ENCODE measurements around the gene PIP5KL1.

DNA sequence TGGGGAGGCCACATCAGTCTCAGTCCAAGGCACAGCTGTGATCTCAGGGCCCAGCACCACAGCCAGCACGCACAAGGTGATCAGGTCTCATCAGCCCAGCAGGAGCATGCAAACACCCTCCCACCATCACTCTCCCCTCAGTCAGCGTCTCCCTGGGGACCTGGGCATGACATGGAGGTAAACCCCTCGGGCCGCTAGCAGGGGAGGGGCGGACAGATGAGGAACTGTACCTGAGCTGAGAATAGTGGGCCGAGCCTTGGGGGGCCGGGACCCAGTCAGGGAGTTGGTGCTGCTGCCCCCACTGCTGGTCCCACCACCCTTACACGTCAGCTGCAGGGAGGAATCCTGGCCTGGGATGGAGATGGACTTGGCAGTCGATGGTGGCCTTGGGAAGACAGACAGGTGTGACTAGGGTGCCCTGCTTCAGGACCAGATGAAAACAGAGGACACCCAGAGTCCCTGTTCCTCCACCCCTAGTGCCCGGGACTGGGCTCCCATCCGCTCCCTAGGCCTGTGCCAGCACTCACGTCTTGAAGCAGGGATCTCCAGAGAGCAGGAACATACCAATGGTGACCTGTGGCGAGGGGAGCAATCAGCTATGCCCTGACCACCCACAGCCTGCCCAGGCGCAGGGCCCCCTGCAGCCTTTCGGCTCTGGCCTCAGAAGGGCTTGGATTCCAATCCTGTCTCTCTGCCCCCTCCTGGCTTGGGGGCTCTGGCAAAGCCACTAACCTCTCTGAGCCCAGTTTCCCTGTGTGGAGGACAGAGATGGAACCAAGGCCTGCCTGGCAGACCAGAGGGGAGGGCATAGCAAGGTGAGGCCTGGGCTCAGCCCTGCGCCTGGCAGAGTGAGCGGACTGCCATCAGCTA, 17.5 kb upstream of the PIP5KL1 start:
- no peak for TF ChIP-seq YY1 (IDR thresholded peaks at IDR 0.05; ENCODE audit: low read depth)
- TF ChIP-seq TAF1 (IDR thresholded peaks at IDR 0.05; ENCODE audit: low read depth), result no peak
- TF ChIP-seq CEBPB (IDR thresholded peaks at IDR 0.05), result no peak
- TF ChIP-seq, protein P1, sequence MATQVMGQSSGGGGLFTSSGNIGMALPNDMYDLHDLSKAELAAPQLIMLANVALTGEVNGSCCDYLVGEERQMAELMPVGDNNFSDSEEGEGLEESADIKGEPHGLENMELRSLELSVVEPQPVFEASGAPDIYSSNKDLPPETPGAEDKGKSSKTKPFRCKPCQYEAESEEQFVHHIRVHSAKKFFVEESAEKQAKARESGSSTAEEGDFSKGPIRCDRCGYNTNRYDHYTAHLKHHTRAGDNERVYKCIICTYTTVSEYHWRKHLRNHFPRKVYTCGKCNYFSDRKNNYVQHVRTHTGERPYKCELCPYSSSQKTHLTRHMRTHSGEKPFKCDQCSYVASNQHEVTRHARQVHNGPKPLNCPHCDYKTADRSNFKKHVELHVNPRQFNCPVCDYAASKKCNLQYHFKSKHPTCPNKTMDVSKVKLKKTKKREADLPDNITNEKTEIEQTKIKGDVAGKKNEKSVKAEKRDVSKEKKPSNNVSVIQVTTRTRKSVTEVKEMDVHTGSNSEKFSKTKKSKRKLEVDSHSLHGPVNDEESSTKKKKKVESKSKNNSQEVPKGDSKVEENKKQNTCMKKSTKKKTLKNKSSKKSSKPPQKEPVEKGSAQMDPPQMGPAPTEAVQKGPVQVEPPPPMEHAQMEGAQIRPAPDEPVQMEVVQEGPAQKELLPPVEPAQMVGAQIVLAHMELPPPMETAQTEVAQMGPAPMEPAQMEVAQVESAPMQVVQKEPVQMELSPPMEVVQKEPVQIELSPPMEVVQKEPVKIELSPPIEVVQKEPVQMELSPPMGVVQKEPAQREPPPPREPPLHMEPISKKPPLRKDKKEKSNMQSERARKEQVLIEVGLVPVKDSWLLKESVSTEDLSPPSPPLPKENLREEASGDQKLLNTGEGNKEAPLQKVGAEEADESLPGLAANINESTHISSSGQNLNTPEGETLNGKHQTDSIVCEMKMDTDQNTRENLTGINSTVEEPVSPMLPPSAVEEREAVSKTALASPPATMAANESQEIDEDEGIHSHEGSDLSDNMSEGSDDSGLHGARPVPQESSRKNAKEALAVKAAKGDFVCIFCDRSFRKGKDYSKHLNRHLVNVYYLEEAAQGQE (IDR thresholded peaks at IDR 0.05; ENCODE audit: low read depth), result no peak
- no peak for TF ChIP-seq TEAD4 (IDR thresholded peaks at IDR 0.05)
- TF ChIP-seq ZBTB7A (IDR thresholded peaks at IDR 0.05; ENCODE audit: low read depth), result no peak
- TF ChIP-seq TCF12 (IDR thresholded peaks at IDR 0.05; ENCODE audit: low read depth), result no peak
- TF ChIP-seq CREB1 (IDR thresholded peaks at IDR 0.05; ENCODE audit: low read depth), result no peak
